NCI-H1092 (cell line): ENCODE results near the gene SFR1.

Experiments used
- DNase-seq: peaks from one replicate; lab custom pipeline; 2025; lab: John Stamatoyannopoulos, UW

The SFR1 gene, protein sequence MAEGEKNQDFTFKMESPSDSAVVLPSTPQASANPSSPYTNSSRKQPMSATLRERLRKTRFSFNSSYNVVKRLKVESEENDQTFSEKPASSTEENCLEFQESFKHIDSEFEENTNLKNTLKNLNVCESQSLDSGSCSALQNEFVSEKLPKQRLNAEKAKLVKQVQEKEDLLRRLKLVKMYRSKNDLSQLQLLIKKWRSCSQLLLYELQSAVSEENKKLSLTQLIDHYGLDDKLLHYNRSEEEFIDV

DNA sequence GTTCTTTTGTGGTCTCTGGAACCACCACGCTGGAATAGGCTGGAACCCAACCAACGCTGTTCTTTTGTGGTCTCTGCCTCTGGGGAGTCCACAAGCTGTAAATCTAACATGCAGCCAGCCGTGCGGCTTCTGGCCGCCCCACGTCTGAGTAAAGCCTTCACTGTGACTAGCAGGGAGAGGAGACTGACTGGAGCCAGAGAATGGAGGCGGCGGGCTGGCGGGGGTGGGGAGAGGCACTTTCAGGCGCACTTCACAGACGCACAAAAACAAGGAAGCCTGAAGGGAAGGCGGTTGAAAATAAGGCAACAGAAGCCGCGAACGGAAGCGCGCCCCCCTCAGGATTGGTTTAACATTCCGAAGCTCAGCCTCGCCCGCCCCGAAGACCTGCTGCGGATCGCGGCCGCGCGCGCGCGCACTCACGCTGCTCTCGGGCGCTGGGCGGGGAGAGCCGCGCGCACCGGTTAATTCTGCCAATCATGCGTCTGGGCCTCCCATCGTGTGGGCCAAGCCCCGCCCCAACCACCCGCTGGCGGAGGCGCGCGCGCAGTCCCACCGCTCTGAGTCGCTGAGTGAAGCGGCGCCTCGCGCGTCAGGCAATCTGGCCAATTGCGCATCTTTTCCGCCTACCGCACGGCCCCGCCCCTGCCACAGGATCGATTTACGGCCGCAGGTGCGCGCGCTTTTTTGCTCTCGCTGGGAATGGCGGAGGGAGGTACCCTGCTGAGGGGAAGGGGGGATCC is at the start of gene SFR1:
Gene SFR1, plus strand, starts transcription at position 687 of the 740 bp plus-strand sequence. Its CDS starts 13 bp downstream, at position 700.
- DNase-seq, result peak; percentile 96

GRCh38 chr10:104072786-104073185 is 49.2 kb upstream of the SFR1 start:
- no peak for DNase-seq

DNA sequence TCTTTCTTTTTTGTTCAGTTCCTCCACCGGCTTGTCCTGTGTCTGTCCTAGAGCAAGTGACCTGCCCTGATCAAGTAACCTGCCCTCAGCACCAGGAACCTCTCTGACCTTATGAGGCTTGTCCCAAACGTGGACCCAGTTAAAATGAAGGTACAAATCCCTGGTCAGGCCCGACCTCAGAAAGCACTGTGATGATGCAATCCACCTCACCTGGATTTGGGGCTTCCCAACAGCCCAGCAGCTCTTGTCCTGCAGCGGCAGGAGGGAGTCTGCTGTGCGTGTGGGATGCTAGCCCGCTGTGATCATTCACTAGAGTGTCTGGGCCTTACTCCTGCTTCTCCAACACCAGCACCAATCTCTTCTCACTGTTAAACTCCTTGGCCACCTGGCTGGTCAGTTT is 47.5 kb upstream of the SFR1 start:
- no peak for DNase-seq

GRCh38 chr10:104076743-104077160 is 45.2 kb upstream of the SFR1 start:
- peak; percentile 18 for DNase-seq

GRCh38 chr10:104077247-104077646 is 44.7 kb upstream of the SFR1 start:
- DNase-seq, result no peak

DNA sequence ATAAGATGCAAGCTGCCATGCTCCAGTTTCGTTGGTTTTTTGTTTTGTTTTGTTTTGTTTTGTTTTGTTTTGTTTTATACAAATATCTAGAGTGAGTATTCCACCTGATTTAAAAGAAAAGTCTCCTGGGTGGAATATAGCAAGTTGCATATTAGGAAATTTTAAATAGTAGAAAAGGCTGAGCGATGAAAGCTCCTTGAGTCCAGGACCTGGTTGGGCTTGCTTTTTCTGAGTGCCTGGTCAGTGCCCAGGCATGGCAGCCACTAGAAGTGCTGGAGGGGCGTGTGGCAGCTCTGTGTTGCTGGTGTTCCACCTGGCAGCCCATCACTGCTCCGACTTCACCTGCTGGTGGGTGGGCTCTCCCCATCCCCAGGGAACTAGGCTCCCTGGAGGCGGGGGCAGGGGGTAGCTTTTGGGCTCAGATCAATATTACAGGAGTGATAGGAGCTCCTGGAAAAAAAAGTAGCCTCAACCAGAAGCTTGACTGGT is 44.3 kb upstream of the SFR1 start:
- DNase-seq, result no peak

DNA sequence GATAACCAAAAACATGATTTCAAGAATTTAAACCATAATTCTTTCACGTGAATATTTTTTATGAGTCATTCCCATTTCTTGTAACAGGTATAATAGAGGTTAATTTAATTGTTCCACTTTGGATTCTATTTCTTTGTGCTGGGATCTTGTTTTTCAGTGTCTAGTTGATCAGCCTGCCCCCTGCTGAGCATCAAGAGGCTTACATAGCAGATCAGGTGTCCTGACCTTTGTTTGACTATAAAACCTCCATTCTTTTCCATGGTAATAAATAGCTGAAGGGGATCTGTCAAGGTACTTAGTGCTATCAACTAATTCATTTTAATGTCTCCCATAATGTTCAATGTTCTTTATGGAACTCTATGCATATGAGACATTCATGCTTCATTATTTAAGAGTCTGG is 41.2 kb upstream of the SFR1 start:
- peak; percentile 19 for DNase-seq

- DNase-seq, result no peak
Measured at GRCh38 chr10:104081998-104082397, 40.0 kb upstream of the SFR1 start.

DNA sequence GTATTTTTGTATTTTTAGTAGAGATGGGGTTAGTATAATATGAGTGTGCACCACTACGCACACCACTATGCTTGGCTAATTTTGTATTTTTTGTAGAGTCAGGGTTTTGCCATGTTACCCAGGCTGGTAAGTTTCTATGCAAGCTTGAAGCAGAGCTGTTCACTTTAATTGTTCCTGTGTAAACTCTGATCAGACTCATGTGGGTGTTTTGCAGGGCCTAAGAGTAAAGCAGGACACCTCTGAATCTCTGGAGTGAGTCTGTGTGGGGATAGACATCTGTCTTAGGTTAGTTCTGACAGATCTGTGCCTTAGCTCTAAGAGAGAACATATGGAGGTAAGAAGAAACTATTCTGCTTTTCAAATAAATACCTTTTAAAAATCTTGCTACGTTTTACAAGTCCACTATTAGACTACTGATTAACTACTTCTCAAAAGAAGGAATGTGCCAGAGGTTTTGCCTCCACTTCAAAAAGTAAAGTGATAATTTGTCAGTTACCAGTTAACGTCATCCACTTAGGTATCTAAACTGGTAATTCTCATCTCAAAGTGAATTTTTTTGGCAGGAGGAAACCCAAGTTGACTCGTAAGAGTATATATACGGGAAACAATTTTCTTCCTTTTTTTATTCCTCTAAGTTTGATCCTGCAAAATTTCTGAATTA is 37.4 kb upstream of the SFR1 start:
- no peak for DNase-seq

DNA sequence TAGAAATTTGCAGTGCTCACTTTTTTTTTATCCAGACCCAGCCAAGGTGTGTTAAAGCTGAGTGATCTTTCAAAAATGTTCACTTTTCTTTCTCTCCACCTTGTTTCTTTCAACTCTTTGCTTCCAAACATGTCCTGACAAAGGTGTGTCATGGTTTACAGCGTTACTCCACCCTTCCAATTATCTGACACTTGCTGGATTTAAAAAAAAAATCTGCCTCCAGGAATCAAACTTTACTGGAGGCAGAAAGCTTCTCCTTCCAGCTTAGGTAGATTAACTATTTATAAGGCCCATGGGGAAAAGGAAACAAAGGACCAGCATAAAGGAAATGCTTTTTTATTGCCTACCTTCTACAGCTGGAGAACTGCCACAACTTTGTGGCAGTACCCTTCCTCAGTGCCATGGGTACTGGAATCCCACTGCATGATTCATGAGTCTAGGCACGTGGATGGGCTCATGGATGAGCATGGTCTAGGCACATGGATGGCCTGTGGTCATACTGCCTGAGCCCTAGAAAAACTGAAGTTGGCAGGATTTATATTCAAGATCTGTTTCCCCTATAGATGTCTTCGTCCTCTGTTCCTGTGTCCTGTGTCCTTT is 36.1 kb upstream of the SFR1 start, which contains the start of gene COL17A1:
Gene COL17A1, minus strand, starts transcription at position 80 of the 600 bp plus-strand sequence. CDS start 5,207 bp downstream, outside the sequence.
- no peak for DNase-seq

- DNase-seq, result no peak
Measured at GRCh38 chr10:104088239-104088638, 33.7 kb upstream of the SFR1 start.

DNA sequence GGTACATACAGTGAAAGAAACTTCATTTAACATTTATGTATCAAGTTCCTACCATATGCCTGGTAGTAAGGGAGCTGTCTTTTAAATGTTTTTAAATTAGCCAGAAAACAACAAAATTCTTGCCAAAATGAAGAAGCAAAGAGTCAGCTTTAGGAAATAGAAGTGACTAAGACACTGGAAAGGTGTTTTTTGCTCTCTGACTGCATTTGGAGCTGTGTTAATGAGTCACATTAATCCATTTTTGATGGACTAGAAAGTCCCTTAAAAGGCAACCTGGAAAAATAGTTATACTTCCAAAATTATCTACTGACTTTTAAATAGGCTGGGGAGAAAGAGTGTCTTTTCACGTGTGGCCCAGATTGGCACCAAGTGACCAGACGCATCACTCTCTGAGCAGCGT is 32.4 kb upstream of the SFR1 start:
- DNase-seq, result no peak

DNA sequence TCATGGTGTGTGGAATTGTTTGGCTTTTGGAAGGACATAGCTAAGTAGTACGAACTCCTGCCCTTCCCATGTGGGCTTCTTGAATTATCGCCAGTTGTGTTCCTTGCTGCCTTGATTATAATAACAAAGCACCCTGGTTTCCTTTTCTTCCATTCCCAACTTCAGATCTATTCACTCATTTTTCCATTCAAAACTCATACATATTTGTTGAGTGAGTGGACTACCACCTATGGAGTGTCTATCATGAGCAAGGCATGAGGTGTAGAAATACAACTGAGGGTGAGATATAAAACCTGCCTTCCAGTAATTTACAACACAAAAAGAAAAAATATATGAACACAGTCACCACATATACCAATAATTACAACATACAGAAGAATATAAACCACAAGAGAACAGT is 31.4 kb upstream of the SFR1 start:
- DNase-seq, result no peak

- no peak for DNase-seq
Measured at GRCh38 chr10:104092749-104093148, 29.2 kb upstream of the SFR1 start.

DNA sequence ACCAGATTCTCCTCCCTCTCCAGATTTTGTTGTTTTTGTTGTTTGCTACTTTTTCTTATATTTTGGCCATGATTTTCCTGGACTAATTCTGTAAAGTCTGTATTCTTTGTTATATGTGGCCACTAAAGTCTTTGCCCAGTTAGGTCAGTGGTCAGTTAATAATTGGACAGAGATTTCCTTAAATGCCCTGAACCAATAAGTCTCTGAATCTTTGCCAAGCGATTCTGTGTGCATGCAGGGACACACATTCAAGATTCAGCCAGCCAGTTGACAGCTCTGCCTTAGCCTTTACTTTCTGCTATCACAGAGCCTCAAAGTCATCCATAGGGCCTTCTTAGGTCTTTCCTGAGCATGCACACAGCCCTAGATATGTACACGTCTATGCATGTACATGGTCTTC is 25.3 kb upstream of the SFR1 start:
- DNase-seq, result no peak

- no peak for DNase-seq
Measured at GRCh38 chr10:104098358-104098925, 23.5 kb upstream of the SFR1 start.

DNA sequence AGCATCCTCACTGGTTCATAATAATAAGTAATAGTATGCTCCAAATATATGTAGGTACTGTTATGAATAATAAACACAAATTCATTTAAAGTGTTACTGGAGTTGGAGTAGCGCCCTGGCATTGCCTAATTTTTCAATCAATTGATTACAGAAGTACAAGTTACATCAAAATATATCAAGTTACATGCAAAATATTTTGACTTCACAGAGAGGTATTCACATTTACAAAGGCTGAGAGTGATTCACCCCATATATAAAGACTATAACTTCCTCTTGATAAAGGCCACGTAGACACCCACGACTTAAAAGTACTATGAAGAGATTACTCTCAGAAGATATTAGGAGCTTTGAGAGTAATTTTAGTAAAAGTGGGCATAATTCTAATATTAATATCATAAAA is 22.7 kb upstream of the SFR1 start:
- no peak for DNase-seq

DNA sequence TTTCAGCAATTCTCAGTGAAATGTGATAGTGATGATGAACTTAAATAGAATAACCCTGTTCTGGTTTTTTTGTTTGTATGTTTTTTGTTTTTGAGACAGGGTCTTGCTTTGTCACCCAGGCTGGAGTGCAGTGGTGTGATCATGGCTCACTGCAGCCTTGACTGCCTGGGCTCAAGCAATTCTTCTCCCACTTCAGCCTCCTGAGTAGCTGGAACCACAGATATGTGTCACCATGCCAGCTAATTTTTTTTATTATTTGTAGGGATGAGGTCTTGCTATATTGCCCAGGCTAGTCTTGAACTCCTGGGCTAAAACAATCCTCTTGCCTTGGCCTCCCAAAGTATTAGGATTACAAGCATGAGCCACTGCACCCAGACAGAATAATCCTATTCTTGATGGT is 22.0 kb upstream of the SFR1 start:
- no peak for DNase-seq

GRCh38 chr10:104100795-104101194 is 21.2 kb upstream of the SFR1 start:
- DNase-seq, result no peak

DNA sequence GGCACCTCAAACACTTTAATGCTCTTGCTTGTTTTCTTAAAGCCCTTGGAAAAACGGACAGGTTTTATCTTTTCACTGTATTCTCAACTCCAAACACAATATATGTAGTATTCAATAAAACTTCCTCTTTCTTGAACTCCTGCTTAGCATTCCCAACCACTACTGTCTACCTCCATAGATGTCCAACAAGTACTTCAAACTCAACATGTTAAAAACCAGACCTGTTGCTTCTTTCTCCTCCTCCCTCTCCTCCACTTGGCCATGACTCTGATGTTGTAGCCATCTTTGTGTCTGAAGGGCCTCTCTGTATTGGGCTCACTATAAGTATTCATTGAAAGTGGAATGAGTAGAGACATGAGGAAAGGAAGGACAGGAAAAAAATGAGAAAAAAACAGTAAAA is 20.1 kb upstream of the SFR1 start:
- no peak for DNase-seq

GRCh38 chr10:104103956-104104355 is 18.0 kb upstream of the SFR1 start:
- no peak for DNase-seq

DNA sequence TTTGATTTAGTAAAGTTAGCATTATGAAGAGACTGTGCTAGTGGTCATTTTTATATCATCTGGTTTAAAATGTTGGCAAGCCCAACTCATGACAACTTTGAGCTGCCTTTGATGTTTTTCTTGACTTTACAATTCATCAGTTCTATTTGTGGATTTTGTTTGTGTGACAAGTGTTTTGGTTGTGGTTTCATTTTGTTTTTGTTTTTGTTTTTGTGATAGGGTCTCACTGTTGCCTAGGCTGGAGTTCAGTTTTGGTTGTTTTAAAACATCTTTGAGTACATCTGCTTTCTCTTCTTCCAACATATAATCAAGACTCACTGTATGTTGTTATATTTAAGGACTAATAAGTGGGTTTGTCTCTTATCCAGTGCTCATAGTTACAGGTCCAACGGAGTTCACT is 17.6 kb upstream of the SFR1 start:
- DNase-seq, result no peak
